Measurements from ENCODE around the gene KCNQ1.

DNA sequence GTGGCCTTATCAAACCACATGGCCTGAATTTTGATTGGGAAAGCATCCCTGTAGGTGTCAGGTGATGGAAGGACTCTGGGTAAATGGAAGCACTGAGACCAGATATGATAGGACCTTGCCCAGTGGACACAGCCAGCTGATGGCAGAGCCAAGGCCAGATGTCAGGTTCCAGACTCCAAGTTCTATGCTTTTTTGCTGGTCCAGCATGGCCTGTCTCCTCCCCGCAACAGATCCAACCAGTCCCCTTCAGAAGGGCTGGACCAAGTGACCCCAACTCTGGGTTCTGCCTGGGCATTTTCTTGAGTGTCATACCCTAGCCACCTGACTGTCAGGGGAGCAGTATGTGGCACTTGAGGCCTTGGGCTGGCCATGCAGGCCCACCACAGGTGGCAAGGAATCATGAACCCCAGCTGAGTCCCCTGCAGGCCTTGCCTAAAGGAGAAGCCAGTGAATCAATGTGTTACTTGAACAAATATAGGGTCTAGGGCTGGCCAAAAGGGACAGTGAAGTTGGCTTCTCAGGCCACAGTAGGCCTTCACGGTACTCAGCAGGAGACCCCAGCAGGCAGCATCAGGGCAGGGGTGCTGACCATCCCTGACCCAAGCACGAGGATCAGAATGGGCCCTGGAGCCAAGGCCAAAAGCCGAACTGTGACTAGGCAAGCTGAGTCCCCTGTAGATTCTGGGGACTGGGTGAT is 227.9 kb downstream of the KCNQ1 start:
- TF ChIP-seq EP300 (IDR thresholded peaks at IDR 0.05): no peak
- TF ChIP-seq POLR2AphosphoS5 (IDR thresholded peaks at IDR 0.05): no peak
- TF ChIP-seq POLR2A (IDR thresholded peaks at IDR 0.05): no peak

All from upper lobe of left lung (tissue), 4 donors.